Erythroblast (primary cell): ENCODE data around the gene FITM1.
"Not testable (repeated sequence)": the region's sequence is repeated elsewhere in the genome, so short reads cannot be mapped to it uniquely, and the experiment has no call there.

Experiments used
- DNase-seq, 2 experiments: peaks; one replicate each; lab custom pipeline; 2025; lab: John Stamatoyannopoulos, UW
- GATA1 ChIP-seq: IDR thresholded peaks from 2 replicates; pipeline ENCODE4 v1.6.1; 2011; ENCODE audit warnings: low read depth, mild to moderate bottlenecking, control low read depth, low read length, moderate library complexity
- POLR2A ChIP-seq: IDR thresholded peaks from 2 replicates; pipeline ENCODE4 v1.6.1; 2011; ENCODE audit warnings: mild to moderate bottlenecking, low read length

FITM1 gene

DNA sequence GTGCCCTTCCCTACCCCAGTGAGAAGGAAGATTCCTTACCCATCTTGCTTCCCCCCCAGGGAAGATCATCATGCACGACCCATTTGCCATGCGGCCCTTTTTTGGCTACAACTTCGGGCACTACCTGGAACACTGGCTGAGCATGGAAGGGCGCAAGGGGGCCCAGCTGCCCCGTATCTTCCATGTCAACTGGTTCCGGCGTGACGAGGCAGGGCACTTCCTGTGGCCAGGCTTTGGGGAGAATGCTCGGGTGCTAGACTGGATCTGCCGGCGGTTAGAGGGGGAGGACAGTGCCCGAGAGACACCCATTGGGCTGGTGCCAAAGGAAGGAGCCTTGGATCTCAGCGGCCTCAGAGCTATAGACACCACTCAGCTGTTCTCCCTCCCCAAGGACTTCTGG lies 27.0 kb upstream of the FITM1 start:
- TF ChIP-seq POLR2A (no peak), GATA1 (no peak)
- no peak for DNase-seq

DNA sequence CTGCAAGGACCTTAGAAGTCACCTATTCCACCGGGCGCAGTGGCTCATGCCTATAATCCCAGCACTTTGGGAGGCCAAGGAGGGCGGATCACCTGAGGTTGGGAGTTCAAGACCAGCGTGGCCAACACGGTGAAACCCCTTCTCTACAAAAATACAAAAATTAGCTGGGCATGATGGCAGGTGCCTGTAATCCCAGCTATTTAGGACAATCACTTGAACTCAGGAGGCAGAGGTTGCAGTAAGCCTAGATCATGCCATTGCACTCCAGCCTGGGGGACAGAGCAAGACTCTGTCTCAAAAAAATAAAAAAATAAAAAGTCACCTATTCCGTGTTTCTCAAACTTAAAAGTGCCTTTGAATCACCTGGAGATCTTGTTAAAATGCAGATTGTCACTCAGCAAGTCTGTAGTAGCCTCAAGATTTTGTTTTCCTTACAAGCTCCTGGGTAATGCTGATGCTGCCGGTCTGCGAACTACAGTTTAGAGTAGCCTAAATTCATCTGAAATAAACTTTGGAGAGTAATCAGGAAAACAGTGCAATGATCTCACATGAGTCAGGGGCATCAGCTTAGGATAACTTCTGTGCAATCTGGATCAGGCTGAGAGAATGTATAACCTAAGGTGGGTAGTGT lies 24.7 kb upstream of the FITM1 start:
- DNase-seq: not testable (repeated sequence)

DNA sequence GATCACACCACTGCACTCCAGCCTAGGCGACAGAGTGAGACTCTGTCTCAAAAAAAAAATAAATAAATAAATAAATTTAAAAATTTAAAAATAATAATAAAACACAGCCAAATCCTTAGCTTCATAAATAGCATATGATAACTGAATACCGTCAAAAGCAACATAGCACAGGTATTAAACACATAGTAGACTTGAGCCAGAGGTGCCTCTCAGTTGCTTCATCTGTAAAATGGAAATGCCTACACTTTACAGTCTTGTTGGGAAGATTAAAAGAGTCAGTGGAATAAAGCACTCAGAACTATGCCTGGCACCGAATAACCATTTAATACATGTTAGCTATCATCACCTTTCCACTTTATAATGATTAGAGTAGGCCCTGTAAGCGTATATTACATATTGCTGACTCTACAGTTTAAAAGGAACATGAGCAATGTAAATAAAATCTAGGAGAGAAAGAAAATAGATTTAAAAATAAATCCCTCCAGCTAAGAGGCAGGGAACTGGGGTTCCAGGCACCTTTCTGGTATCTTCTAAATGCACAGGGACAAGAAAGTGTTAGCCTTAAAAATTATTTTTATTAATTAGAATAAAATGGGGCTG lies 23.7 kb upstream of the FITM1 start:
- no peak for DNase-seq
- TF ChIP-seq GATA1: no peak
- TF ChIP-seq POLR2A: no peak

DNA sequence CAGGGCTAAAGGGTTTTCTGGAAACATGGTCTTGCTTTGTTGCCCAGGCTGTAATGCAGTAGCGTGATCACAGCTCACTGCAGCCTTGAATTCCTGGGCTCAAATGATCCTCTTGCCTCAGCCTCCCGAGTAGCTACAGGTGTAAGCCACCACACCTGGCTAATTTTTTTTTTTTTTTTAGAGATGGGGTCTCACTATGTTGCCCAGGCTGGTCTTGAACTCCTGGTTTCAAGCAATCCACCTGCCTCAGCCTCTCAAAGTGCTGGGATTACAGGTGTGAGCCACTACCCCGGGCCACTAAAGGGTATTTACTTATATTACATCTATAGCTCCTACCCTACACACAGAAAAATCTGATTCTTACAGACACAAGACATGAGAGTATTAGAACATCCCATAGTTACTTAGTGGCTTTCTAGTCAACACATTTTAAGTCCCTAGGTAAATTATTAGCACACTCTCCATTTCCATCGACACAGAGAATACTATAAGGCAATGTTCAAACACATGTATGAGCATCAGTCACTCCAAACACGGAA lies 22.1 kb upstream of the FITM1 start:
- no peak for TF ChIP-seq GATA1
- no peak for TF ChIP-seq POLR2A
- no peak for DNase-seq

DNA sequence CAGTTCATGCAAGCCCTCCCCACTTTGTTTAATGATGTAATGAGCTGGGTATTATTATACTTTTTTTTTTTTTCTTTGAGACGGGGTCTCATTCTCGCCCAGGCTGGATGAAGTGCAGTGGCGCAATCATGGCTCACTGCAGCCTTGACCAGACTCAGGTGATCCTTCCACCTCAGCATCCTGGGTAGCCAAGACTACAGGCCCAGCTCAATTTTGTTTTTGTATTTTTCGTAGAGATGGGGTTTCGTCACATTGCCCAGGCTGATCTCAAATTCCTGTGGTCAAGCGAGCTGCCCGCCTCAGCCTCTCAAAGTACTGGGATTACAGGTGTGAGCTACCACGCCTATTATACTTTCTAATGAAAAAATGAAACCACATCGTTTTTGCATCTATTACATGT lies 20.4 kb upstream of the FITM1 start:
- no peak for TF ChIP-seq GATA1
- no peak for TF ChIP-seq POLR2A
- no peak for DNase-seq

DNA sequence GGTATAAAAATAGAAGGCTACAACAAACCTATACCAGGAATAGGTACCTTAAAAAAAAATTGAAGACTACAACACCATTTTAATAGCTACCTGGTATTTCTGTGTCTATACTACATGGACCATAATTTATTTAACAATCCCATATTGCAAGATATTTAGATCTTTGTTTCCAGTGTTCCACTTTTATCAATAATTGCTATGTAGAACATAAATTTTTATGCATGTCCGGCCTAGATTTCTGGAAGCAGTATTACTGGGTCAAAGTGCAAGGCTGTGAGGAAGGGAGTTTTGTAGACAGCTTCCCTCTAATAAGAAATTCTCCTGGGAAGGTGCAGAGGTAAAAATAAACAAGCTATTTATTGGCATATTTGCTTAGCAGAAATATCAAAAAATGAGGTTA lies 19.9 kb upstream of the FITM1 start:
- no peak for TF ChIP-seq POLR2A
- TF ChIP-seq GATA1: no peak
- DNase-seq: no peak

DNA sequence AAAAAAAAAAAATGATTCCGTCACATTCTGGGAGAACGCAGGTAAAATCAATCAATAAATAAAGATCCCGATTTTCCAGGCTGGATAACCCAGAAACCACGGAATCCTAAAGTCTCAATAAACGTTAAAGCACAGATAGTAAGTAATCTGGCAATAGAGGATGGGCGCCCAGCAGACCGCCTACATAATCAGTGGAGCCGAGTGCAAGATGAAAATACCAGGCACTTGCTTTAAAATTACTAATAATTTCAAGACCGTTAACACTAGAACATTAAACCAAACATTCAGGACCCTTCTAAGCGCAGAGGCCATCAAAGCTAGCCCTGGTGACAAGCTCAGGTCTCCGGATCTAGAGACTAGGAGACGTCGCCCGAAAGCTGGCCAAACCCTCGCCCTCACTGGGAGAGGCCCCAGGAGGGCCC lies 17.1 kb upstream of the FITM1 start:
- no peak for DNase-seq

DNA sequence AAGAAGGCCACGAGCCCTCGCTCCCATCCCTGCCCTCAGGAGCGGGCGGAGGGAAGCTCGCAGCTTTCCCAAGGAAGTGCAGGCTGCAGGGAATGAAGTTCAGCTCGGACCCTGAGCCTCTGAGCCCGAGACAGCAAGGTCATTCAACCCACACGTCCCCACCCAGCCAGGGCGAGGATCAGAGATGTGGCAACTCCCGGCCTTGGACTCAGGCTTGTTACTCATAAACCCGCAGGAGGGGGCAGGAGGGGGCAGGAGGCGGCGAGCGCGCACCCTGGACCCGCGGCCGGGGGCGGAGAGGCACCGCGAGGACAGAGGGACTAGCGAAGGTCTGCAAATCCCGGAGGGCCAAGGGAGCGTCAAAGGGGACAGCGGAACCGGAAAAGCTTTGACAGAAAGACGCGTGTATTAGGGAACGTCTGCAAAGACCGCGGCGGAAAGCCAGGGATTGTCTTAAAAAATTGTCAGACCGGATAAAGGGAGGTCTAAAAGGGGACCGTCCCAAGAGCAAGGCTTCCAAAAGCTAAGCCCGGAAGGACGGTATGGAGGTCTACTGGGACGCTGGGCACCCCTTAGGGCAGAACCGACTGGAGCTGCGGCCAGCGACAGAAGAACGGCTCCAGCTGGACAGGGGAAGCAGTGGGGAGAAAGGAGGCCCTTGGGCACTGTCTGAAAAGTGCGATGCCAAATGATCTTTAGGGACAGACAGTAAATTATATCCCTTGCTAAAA lies 16.5 kb upstream of the FITM1 start:
- TF ChIP-seq POLR2A (peak; percentile 88), GATA1 (no peak)
- DNase-seq: peak; percentile 91 to 92

More for the DNA sequence above, 17.1 kb upstream of the FITM1 start:
- TF ChIP-seq GATA1 (no peak), POLR2A (no peak)

DNA sequence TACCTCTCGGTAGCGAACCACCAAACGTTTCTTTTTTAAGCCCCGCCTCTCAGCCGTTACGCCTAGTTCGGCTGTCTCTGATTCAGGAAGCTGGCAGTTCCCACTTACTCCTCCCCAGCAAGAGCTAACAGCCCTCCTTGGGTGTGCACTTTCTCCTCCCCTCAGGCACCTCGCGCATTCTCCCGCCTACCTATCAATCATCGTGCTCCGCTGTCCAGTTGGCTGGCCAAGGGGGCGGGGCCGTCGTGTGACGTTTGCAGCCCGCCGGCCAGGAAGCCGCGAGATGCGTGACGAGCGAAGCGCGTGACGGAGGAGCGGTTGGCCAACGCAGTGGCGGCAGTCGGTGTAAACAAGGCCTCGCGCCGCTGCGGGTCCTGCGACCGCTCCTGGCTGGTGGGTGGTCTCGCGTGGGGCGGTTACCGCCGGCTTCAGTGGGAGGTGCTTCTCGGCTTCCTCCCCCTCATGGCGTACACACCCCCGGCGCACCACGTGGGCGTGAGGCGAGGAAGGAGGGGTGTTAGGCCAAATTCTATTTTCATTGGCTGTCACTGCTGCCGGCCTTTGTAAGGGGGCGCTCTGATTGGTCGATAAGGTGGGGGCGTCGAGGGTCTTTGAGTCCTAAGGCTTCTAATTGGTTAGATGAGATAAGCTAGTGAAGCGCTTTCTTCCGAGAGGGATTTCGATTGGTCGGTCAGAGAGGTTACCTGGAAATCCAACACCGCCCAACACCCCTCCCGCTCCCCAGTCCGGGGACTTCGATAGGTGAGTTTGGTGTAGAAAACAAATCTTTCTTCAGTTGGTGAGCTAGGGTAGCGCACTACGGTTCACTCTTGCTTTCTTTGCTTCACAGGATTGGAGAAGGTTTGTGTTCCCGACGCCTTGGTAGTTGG lies 15.7 kb upstream of the FITM1 start, which contains the start of the genes DCAF11 and NRL:
Gene DCAF11, plus strand, starts transcription at position 246 of the 890 bp plus-strand sequence. CDS start 818 bp downstream, outside the sequence.
Gene NRL, minus strand, starts transcription at position 418 of the 890 bp plus-strand sequence. CDS start 32,101 bp downstream, outside the sequence.
- peak; percentile 83 for TF ChIP-seq POLR2A
- no peak for TF ChIP-seq GATA1
- DNase-seq: peak; percentile 100

DNA sequence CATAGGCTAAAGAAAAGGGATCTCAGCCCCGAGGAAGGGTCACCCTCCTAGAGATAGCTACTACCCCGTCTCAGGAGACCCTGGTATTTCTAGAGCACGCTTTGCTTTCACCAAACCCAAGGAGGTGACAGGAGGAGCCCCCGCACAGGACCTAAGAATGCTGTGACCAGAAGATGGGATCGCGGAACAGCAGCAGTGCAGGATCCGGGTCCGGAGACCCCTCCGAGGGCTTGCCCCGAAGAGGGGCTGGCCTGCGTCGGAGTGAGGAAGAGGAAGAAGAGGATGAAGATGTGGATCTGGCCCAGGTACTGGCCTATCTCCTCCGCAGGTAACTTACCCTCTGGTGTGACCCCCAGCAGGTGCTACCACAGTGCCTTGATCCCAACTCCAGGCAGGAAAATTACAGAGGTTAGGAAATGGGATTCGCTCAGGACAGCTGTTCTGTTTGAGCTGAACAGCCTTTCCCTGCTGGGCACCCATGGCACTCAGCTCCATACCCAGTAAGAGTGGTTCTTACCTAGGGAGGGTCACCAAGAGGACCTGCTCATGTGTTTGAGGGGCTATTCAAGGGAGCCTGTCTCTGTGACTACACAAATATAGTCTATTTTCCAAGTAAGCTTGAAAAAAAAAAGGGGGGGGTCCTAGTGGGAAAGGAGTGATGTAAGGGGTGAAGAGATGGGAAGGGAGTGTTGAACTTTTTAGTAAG lies 14.9 kb upstream of the FITM1 start:
- DNase-seq: peak in 1 of 2 experiments; percentile 55
- TF ChIP-seq POLR2A: no peak
- no peak for TF ChIP-seq GATA1

DNA sequence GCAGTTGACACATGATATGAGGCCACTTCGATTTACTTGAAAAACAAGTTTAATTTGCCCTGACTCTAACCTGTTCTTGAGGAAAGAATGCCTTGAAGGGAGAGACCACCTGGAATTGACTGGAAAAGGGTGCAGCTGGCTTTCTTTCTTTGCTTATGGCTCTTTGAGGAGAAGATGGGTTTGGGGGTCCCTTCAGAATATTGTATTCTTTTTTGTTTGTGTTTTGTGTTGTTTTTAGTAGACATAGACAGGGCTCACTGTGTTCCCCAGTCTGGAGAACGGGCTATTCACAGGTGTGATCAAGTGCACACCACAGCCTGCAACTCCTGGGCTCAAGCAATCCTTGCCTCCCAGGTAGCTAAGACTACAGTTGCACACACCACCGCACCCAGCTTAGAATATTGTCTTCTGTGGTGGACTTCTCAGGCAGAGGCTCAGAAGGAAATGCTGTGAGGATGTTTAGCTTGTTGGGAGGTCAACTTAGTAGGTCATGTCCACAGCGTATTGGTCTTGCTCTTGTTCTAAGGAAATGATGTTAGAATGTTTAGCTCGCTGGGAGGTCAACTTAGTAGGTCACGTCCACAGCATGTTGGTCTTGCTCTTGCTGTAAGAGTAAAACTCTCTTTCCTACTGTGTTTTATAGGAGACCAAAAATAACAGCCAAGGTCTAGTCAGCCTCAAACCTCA lies 14.2 kb upstream of the FITM1 start:
- no peak for TF ChIP-seq POLR2A
- TF ChIP-seq GATA1: no peak

DNA sequence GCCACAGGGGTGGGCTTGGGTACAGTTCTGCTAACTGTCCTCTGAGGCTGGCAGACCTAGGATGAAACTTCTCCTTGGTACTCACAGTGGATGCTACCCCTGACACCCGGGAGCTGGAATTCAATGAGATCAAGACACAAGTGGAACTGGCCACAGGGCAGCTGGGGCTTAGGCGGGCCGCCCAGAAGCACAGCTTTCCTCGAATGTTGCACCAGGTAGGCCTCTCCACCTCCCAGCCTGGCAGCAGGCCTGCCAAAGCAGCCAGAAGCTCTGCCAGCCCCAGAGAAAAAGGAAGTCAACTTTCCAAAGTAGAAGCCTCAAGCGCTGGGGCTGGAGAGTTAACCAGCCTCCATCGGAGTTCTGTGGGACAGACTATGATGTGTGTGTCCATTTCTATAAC lies 13.3 kb upstream of the FITM1 start:
- DNase-seq: no peak
- TF ChIP-seq GATA1 (no peak), POLR2A (no peak)

More for the DNA sequence above, 14.2 kb upstream of the FITM1 start:
- DNase-seq: peak in 1 of 2 experiments; percentile 47
